K562 (cell line): ENCODE measurements around the gene POLR3C. TPM values are rescaled to one million over a fixed set of nuclear protein-coding genes. Genes with fewer than 3 reads are reported as not detected.
A peak's percentile ranks its signal among the peaks of the same experiment; 100 is the strongest.

Experiments
- BRCA1 ChIP-seq, 2 experiments: fragments of 450-650 bp in 1 of 2; sonication (generic) in 1 of 2; formaldehyde crosslinking in 1 of 2; IDR thresholded peaks; 2 replicates each; pipeline versions ENCODE4 v1.5.0 to v1.6.1; 2017 to 2020; ENCODE audit warnings: mild to moderate bottlenecking in 1 of 2, missing genetic modification reagents in 1 of 2
- FUS ChIP-seq: fragments of 200-400 bp; formaldehyde crosslinking; optimal IDR thresholded peaks from 2 replicates; pipeline ENCODE3; 2017; ENCODE audit warnings: low read depth, low read length
- KLF1 ChIP-seq: fragments of 450-650 bp; IDR thresholded peaks from 2 replicates; pipeline ENCODE4 v1.6.1; 2016; ENCODE audit warnings: missing genetic modification characterization, missing compliant biosample characterization
- L3MBTL2 ChIP-seq: fragments of 450-650 bp; IDR thresholded peaks from 2 replicates; pipeline ENCODE4 v1.6.1; 2016; ENCODE audit warnings: mild to moderate bottlenecking, moderate library complexity
- MCM5 ChIP-seq: fragments of 450-650 bp; IDR thresholded peaks from 2 replicates; pipeline ENCODE4 v1.6.1; 2016; ENCODE audit warnings: low read depth
- MLLT1 ChIP-seq, 2 experiments: fragments of 450-650 bp; IDR thresholded peaks; 2 replicates each; pipeline ENCODE4 v1.6.1; 2016
- MYNN ChIP-seq, 2 experiments: sonication (generic); formaldehyde crosslinking in 1 of 2; IDR thresholded peaks; 2 replicates each; pipeline versions ENCODE4 v1.5.0 to v1.6.1; 2016 to 2020; ENCODE audit warnings: antibody characterized with exemption in 1 of 2, missing genetic modification reagents in 1 of 2
- NFIC ChIP-seq: fragments of 450-650 bp; IDR thresholded peaks from 2 replicates; pipeline ENCODE4 v1.6.1; 2017; ENCODE audit warnings: mild to moderate bottlenecking, inconsistent platforms
- POLR2H ChIP-seq: IDR thresholded peaks from 2 replicates; pipeline ENCODE4 v1.6.1; 2016; ENCODE audit warnings: missing genetic modification characterization, low read depth, mild to moderate bottlenecking, control low read depth, missing compliant biosample characterization, moderate library complexity
- RBM25 ChIP-seq: fragments of 200-400 bp; formaldehyde crosslinking; IDR thresholded peaks from 2 replicates; pipeline ENCODE4 v1.6.1; 2018; ENCODE audit warnings: low read length, low read depth, moderate library complexity; ENCODE audit not compliant: severe bottlenecking
- SNRNP70 ChIP-seq: fragments of 200-400 bp; formaldehyde crosslinking; optimal IDR thresholded peaks from 2 replicates; pipeline ENCODE3; 2017; ENCODE audit warnings: low read depth, low read length
- TGIF2 ChIP-seq: sonication (generic); formaldehyde crosslinking; IDR thresholded peaks from 2 replicates; pipeline ENCODE4 v1.8.1; 2022; ENCODE audit warnings: mild to moderate bottlenecking, missing genetic modification reagents, moderate library complexity
- THAP12 ChIP-seq: fragments of 250-450 bp; sonication (Bioruptor Pico); IDR thresholded peaks from 2 replicates; pipeline ENCODE4 v1.9.0; 2021; ENCODE audit warnings: mild to moderate bottlenecking, inconsistent platforms
- TSHZ1 ChIP-seq: fragments of 250-450 bp; sonication (Bioruptor Pico); IDR thresholded peaks from 2 replicates; pipeline ENCODE4 v1.4.0; 2020; ENCODE audit warnings: mild to moderate bottlenecking, moderate library complexity
- U2AF2 ChIP-seq: fragments of 200-400 bp; formaldehyde crosslinking; optimal IDR thresholded peaks from 2 replicates; pipeline ENCODE3; 2017; ENCODE audit warnings: low read depth, mild to moderate bottlenecking, low read length
- ZNF239 ChIP-seq: fragments of 250-450 bp; sonication (Bioruptor Pico); IDR thresholded peaks from 2 replicates; pipeline ENCODE4 v1.4.0; 2020; ENCODE audit warnings: mild to moderate bottlenecking
- ZNF696 ChIP-seq: fragments of 250-450 bp; sonication (Bioruptor Pico); conservative IDR thresholded peaks from 2 replicates; pipeline ENCODE4 v1.4.0; 2020; ENCODE audit warnings: mild to moderate bottlenecking, moderate library complexity
- polyA plus RNA-seq, 8 experiments: library from polyadenylated mRNA; depleted of rRNA in 4 of 8; stranded (reverse) in 5 of 8; unstranded in 3 of 8; fragments of >200 nt; fragmentation: Nextera tagmentation in 2 of 8; fragmentation: Illumina TruSeq in 1 of 8; extraction: Ambion mirVana in 2 of 8; extraction: Trizol in 1 of 8; gene quantifications; 2 replicates each; pipeline versions ENCODE4 v1.2.1 to v1.2.3, GENCODE V29; 2011 to 2014; ENCODE audit warnings: inconsistent platforms in 1 of 8, missing spikeins in 1 of 8
- total RNA-seq, 7 experiments: library from RNA; depleted of rRNA in 6 of 7; stranded (reverse); fragments of >200 nt in 6 of 7; fragmentation: Illumina TruSeq in 2 of 7; extraction: Trizol in 2 of 7; gene quantifications; 2 replicates each; pipeline versions ENCODE4 v1.2.1 to v1.2.3, GENCODE V29; 2011 to 2021; ENCODE audit warnings: low replicate concordance in 1 of 7
- TF ChIP-seq, protein P1 (sequence below): fragments of 450-650 bp; formaldehyde crosslinking; IDR thresholded peaks from 2 replicates; pipeline ENCODE4 v1.4.0; 2020; ENCODE audit warnings: mild to moderate bottlenecking, moderate library complexity

POLR3C gene
- total and polyA plus RNA-seq, 9 of the 15 experiments (the other 6 are each of a cell fraction or from before 2014, with no cell fraction given) = 19.7 to 64.1 (median 45.2) TPM

DNA sequence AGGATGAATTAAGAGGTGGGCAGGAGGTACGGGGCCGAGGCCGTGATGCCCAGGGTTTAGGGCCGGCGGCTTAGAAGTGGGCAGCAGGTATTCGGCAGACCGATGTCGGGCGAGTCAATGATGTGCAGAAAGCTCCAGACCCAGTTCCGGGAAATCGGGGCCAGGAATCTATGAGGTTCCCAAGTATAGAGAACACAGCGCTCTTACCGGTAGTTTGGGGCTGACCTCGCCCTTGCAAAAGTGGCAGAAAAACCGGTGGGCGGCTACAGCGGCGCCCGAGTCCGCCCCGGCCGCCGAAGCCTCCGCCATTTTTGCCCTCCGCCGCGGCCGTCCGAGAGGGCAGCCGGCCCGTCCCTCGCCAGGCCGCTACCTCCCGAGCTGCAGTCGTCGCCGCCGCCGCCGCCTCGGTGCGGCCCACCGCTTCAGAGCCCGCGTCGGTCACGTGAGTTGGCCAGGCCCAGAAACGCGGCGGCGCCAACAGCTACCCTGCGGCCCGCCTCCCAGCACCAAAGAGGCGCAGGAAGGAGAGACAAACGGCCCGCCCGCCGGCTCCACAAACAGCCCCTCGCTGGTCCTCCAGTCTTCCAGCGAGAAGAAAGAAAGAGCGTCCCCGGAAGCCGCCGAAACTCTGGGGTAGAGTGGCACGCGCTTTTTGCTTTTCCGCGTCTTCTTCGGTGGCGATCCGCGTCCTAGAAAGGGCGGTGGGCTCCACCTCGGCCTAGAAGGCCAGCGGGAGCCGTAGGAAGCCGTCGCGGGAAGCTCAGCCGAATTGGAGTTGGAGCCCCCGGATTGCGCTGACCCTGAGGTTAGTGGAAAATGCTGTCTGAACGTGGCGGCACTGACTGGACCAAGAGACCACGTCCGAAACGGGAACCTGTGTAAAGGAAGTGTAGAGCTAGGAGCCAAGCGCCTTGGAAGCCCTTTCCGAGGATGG, at the start of gene POLR3C, which contains the start of gene RNF115 (continued):
- TF ChIP-seq ZNF696 (CRISPR knock-in tag) = no peak
- TF ChIP-seq TGIF2 (CRISPR knock-in tag) = 0 out of 2 replicates have a peak, but pooled peaks have one; percentile 31
- TF ChIP-seq L3MBTL2 = peak; percentile 90
- TF ChIP-seq FUS = no peak
- no peak; the same call in none of the 2 replicates for TF ChIP-seq NFIC
- TF ChIP-seq MYNN (IDR thresholded peaks at IDR 0.05) = no peak
- no peak for TF ChIP-seq MYNN (CRISPR knock-in tag; IDR thresholded peaks at IDR 0.05)
- TF ChIP-seq, protein P1, sequence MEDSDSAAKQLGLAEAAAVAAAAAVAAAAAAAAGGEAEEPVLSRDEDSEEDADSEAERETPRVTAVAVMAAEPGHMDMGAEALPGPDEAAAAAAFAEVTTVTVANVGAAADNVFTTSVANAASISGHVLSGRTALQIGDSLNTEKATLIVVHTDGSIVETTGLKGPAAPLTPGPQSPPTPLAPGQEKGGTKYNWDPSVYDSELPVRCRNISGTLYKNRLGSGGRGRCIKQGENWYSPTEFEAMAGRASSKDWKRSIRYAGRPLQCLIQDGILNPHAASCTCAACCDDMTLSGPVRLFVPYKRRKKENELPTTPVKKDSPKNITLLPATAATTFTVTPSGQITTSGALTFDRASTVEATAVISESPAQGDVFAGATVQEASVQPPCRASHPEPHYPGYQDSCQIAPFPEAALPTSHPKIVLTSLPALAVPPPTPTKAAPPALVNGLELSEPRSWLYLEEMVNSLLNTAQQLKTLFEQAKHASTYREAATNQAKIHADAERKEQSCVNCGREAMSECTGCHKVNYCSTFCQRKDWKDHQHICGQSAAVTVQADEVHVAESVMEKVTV = no peak
- TF ChIP-seq MLLT1 (IDR thresholded peaks at IDR 0.05) = peak in 1 of 2 experiments; percentile 51; a peak in 1 of 4 replicates
- TF ChIP-seq MCM5 = no peak
- TF ChIP-seq POLR2H (tag) = peak; percentile 83
- no peak for TF ChIP-seq KLF1 (tag)
- TF ChIP-seq ZNF239 = no peak
- TF ChIP-seq BRCA1 (IDR thresholded peaks at IDR 0.05) = no peak
- no peak for TF ChIP-seq BRCA1 (CRISPR knock-in tag; IDR thresholded peaks at IDR 0.05)
- no peak for TF ChIP-seq TSHZ1 (CRISPR knock-in tag)
- TF ChIP-seq THAP12 = peak; percentile 44; the same call in 1 of the 2 replicates
- TF ChIP-seq RBM25 = no peak
- TF ChIP-seq U2AF2 = no peak
- TF ChIP-seq SNRNP70 = no peak
